Upper lobe of left lung (tissue), 4 donors: ENCODE results near the gene VAMP3.

Source experiments
- CTCF ChIP-seq, 6 experiments: fragments of 450-650 bp in 4 of 6; fragments of 200-600 bp in 2 of 6; sonication (generic) in 2 of 6; IDR thresholded peaks; one replicate each; pipeline ENCODE4 v1.5.1; 2016 to 2019; ENCODE audit warnings: antibody characterized with exemption in 6 of 6
- POLR2A ChIP-seq, 4 donors: fragments of 450-650 bp; IDR thresholded peaks; one replicate each; pipeline ENCODE4 v1.5.1; 2016 to 2017; ENCODE audit warnings: antibody characterized with exemption in 4 of 4, mild to moderate bottlenecking in 2 of 4
- POLR2AphosphoS5 ChIP-seq, 2 donors: sonication (generic); formaldehyde crosslinking; IDR thresholded peaks; one replicate each; pipeline ENCODE4 v1.5.1; 2017; ENCODE audit warnings: antibody characterized with exemption in 2 of 2

- TF ChIP-seq CTCF (IDR thresholded peaks at IDR 0.05) (no peak), POLR2AphosphoS5 (IDR thresholded peaks at IDR 0.05) (no peak), POLR2A (IDR thresholded peaks at IDR 0.05) (no peak)
Measured at GRCh38 chr1:7754234-7754633, 16.9 kb upstream of the VAMP3 start.
